ENCODE data around the gene MTMR6. TPM values are rescaled to one million over a fixed set of nuclear protein-coding genes. Genes with fewer than 3 reads are reported as not detected.

The MTMR6 gene
- total RNA-seq, 4 donors from 2014 or later = 16.5 to 19.0 (median 18.2) TPM

GRCh38 chr13:25203127-25203740 is 84.1 kb downstream of the MTMR6 start:
- no peak for TF ChIP-seq CTCF (IDR thresholded peaks at IDR 0.05)
- peaks cover 0 to 5% (median 0%) of the 10 kb centered on the region in 4 donors for H3K4me1 ChIP-seq

GRCh38 chr13:25200783-25201182 is 86.5 kb downstream of the MTMR6 start:
- DNase-seq (ENCODE audit: low spot score in 2 of 2) = no peak

More at GRCh38 chr13:25203127-25203740, 84.1 kb downstream of the MTMR6 start:
- 31 to 32% methylated on average over 17 of the region's 17 CpGs for WGBS, 2 donors
- no peak overlapping the region for H3K27ac ChIP-seq
- no peaks in the 10 kb centered on the region for H3K36me3 ChIP-seq
- H3K4me3 ChIP-seq = no peak overlapping the region
- DNase-seq (ENCODE audit: low spot score in 2 of 2) = no peak
- H3K27me3 ChIP-seq = no peaks in the 10 kb centered on the region
- no peaks in the 10 kb centered on the region for H3K9me3 ChIP-seq

GRCh38 chr13:25198647-25199046 is 88.6 kb downstream of the MTMR6 start:
- peaks cover 0 to 5% (median 0%) of the 10 kb centered on the region in 4 donors for H3K4me1 ChIP-seq
- TF ChIP-seq EP300 (IDR thresholded peaks at IDR 0.05) (no peak), CTCF (IDR thresholded peaks at IDR 0.05) (no peak)
- WGBS, 2 donors = 75 to 80% methylated on average over 5 of the region's 5 CpGs
- H3K27me3 ChIP-seq = no peaks in the 10 kb centered on the region
- no peaks in the 10 kb centered on the region for H3K36me3 ChIP-seq
- H3K4me3 ChIP-seq = no peak overlapping the region
- no peak for DNase-seq (ENCODE audit: low spot score in 2 of 2)
- no peaks in the 10 kb centered on the region for H3K9me3 ChIP-seq
- no peak overlapping the region for H3K27ac ChIP-seq

More at GRCh38 chr13:25200783-25201182, 86.5 kb downstream of the MTMR6 start:
- no peak for TF ChIP-seq CTCF (IDR thresholded peaks at IDR 0.05)
- Histone ChIP-seq H3K27me3 (no peaks in the 10 kb centered on the region), H3K4me1 (peaks cover 0 to 5% (median 0%) of the 10 kb centered on the region in 4 donors), H3K9me3 (no peaks in the 10 kb centered on the region), H3K36me3 (no peaks in the 10 kb centered on the region), H3K27ac (no peak overlapping the region), H3K4me3 (no peak overlapping the region)
- WGBS, 2 donors = 57 to 65% methylated on average over 4 of the region's 4 CpGs

GRCh38 chr13:25196971-25197370 is 90.3 kb downstream of the MTMR6 start:
- no peak overlapping the region for H3K4me3 ChIP-seq
- no peaks in the 10 kb centered on the region for H3K9me3 ChIP-seq
- peaks cover 0 to 5% of the 10 kb centered on the region in 2 donors for H3K27me3 ChIP-seq
- H3K27ac ChIP-seq = no peak overlapping the region
- no peaks in the 10 kb centered on the region for H3K36me3 ChIP-seq
- TF ChIP-seq CTCF (IDR thresholded peaks at IDR 0.05) (no peak), POLR2A (IDR thresholded peaks at IDR 0.05) (no peak), EP300 (IDR thresholded peaks at IDR 0.05) (no peak)
- no peak for DNase-seq (ENCODE audit: low spot score in 2 of 2)
- no peaks in the 10 kb centered on the region for H3K4me1 ChIP-seq
- WGBS, 2 donors = 89 to 92% methylated on average over 11 of the region's 11 CpGs

Other genes with a start within 250 kb of the MTMR6 start
- gene PABPC3, start 191.4 kb downstream of the MTMR6 start, total RNA-seq = under 1 TPM in 1 of 4 donors, not detected in 3; 0.42 TPM
- 1 to 10 TPM in 1 of 4 donors, under 1 TPM in 1, not detected in 2; 0.22 to 1.4 TPM for gene AMER2, start 115.2 kb downstream of the MTMR6 start, total RNA-seq
- 100 to 1,000 TPM in 1 of 4 donors, 10 to 100 TPM in 3; 59.0 to 135 (median 63.1) TPM for gene NUP58, start 14.1 kb upstream of the MTMR6 start, total RNA-seq
- gene ATP8A2, start 84.5 kb upstream of the MTMR6 start, total RNA-seq = 1 to 10 TPM in 1 of 4 donors, under 1 TPM in 3; 0.30 to 1.7 (median 0.61) TPM

Data from tibial nerve (tissue), 4 donors.